HepG2 (cell line): ENCODE data around the gene ICAM2. TPM values are rescaled to one million over a fixed set of nuclear protein-coding genes. Genes with fewer than 3 reads are reported as not detected.

Experiments used
- ATAC-seq: fragments of 200-7000 bp; cut with Tn5 transposase; 3 replicates; pipeline ENCODE4 v1.9.1; 2020; ENCODE audit warnings: mild to moderate bottlenecking, moderate library complexity
- BruUV-seq: library from RNA; stranded (reverse); fragments of 400-500 nt; replicated peaks from 2 replicates; lab custom pipeline; 2021; lab: Mats Ljungman, UMichigan
- CTCF ChIA-PET: fragments of 300-600 bp; formaldehyde crosslinking; extraction: SDS; loops from one replicate; lab custom pipeline; 2021; ENCODE audit warnings: low total read pairs, inconsistent platforms, low intra/inter-chr PET ratio; lab: Yijun Ruan, JAX
- POLR2A ChIA-PET: fragments of 350-600 bp; sonication (Branson Sonifier 250); formaldehyde crosslinking; loops from one replicate; lab custom pipeline; 2020; ENCODE audit warnings: antibody characterized with exemption, inconsistent platforms; lab: Yijun Ruan, JAX
- DNase-seq: peaks from one replicate; pipeline ENCODE4 v3.0.0-alpha.2; 2015; ENCODE audit warnings: low spot score
- FAIRE-seq: peaks from 3 replicates; lab custom pipeline; 2011; peaks lifted over from hg19 to GRCh38; lab: Jason Lieb, UNC
- H2AFZ ChIP-seq: one replicate; pipeline ENCODE4 v1.6.1; 2011; ENCODE audit warnings: low read length, inconsistent platforms
- H3K27ac ChIP-seq: fragments of 300-600 bp; 3 replicates; pipeline ENCODE4 v1.8.0; 2011; ENCODE audit warnings: mixed run types, mild to moderate bottlenecking, mixed read lengths, low read length, inconsistent platforms; ENCODE audit not compliant: insufficient read depth; ENCODE audit errors: extremely low read length
- H3K27me3 ChIP-seq, 2 experiments: fragments of 200-600 bp in 1 of 2; 2 replicates in 1 of 2; 3 replicates in 1 of 2; pipeline versions ENCODE4 v1.6.0 to v1.8.0; 2011; ENCODE audit warnings: low read length in 2 of 2, mild to moderate bottlenecking in 2 of 2, moderate library complexity in 2 of 2, inconsistent platforms in 1 of 2; ENCODE audit not compliant: insufficient read depth in 2 of 2, control insufficient read depth in 1 of 2
- H3K36me3 ChIP-seq, 2 experiments: fragments of 200-600 bp in 1 of 2; replicated peaks in 1 of 2; 2 replicates in 1 of 2; 3 replicates in 1 of 2; pipeline versions ENCODE4 v1.5.1 to v1.8.0; 2011; ENCODE audit warnings: low read length in 2 of 2, inconsistent platforms in 1 of 2; ENCODE audit not compliant: insufficient read depth in 2 of 2, control insufficient read depth in 1 of 2
- H3K4me1 ChIP-seq: 2 replicates; pipeline ENCODE4 v1.5.1; 2012; ENCODE audit warnings: low read length, inconsistent platforms; ENCODE audit not compliant: insufficient read depth
- H3K4me2 ChIP-seq: 2 replicates; pipeline ENCODE4 v1.6.0; 2011; ENCODE audit warnings: low read depth, low read length, inconsistent platforms
- H3K4me3 ChIP-seq, 3 experiments: fragments of 200-600 bp in 1 of 3; sonication (generic), shearing (Covaris generic) in 1 of 3; replicated peaks in 1 of 3; 2 replicates each; pipeline ENCODE4 v1.5.1; 2011 to 2016; ENCODE audit warnings: low read length in 3 of 3, inconsistent platforms in 2 of 3, low read depth in 2 of 3, mild to moderate bottlenecking in 2 of 3, control low read depth in 1 of 3, mixed read lengths in 1 of 3; ENCODE audit not compliant: insufficient read depth in 1 of 3
- H3K79me2 ChIP-seq: one replicate; pipeline ENCODE4 v1.6.1; 2011; ENCODE audit warnings: low read length, inconsistent platforms; ENCODE audit not compliant: insufficient read depth
- H3K9ac ChIP-seq: 2 replicates; pipeline ENCODE4 v1.6.0; 2011; ENCODE audit warnings: mild to moderate bottlenecking, low read depth, low read length, inconsistent platforms; ENCODE audit not compliant: insufficient read depth
- H3K9me3 ChIP-seq: 2 replicates; pipeline ENCODE4 v1.5.1; 2012; ENCODE audit warnings: mild to moderate bottlenecking, low read length
- H4K20me1 ChIP-seq: 2 replicates; pipeline ENCODE4 v1.6.0; 2011; ENCODE audit warnings: inconsistent platforms, mild to moderate bottlenecking, low read length, moderate library complexity; ENCODE audit not compliant: insufficient read depth
- AGO2 ChIP-seq: fragments of 200-400 bp; formaldehyde crosslinking; optimal IDR thresholded peaks from 2 replicates; pipeline ENCODE3; 2017; ENCODE audit warnings: mild to moderate bottlenecking, low read depth, low read length, moderate library complexity
- MAF1 ChIP-seq: sonication (generic); formaldehyde crosslinking; IDR thresholded peaks from 2 replicates; pipeline ENCODE4 v1.5.0; 2020; ENCODE audit warnings: missing genetic modification reagents, borderline replicate concordance
- NFYB ChIP-seq: sonication (generic); formaldehyde crosslinking; IDR thresholded peaks from 2 replicates; pipeline ENCODE4 v1.4.0; 2020; ENCODE audit warnings: missing genetic modification reagents
- STAT5B ChIP-seq: sonication (generic); formaldehyde crosslinking; IDR thresholded peaks from 2 replicates; pipeline ENCODE4 v1.4.0; 2020; ENCODE audit warnings: missing genetic modification reagents
- TEF ChIP-seq: sonication (generic); formaldehyde crosslinking; IDR thresholded peaks from 2 replicates; pipeline ENCODE4 v1.5.0; 2020; ENCODE audit warnings: missing genetic modification reagents
- ZSCAN25 ChIP-seq: sonication (generic); formaldehyde crosslinking; IDR thresholded peaks from 2 replicates; pipeline ENCODE4 v1.8.0; 2022; ENCODE audit warnings: mild to moderate bottlenecking, missing genetic modification reagents
- WGBS: methylation state at CpG from one replicate; pipeline ENCODE4 v1.1.6; 2017; ENCODE audit warnings: low lambda C conversion rate; 5-methylcytosine and 5-hydroxymethylcytosine counted together
- in situ Hi-C: cut with HindIII; loops from 2 replicates; pipeline ENCODE4 v1.10.0; 2017; ENCODE audit warnings: low pct_unique_long_range_greater_than_20kb; ENCODE audit not compliant: extremely low pct_ligation_motif_present
- intact Hi-C: fragments of 100-400 bp; cut with micrococcal nuclease; formaldehyde crosslinking; loops from one replicate; pipeline ENCODE4 v1.10.0; 2022; ENCODE audit not compliant: unreplicated experiment
- polyA plus RNA-seq, 8 experiments: library from polyadenylated mRNA; depleted of rRNA in 3 of 8; stranded (reverse) in 7 of 8; unstranded in 1 of 8; fragments of >200 nt; fragmentation: Illumina TruSeq in 4 of 8; extraction: Trizol in 4 of 8; gene quantifications; 2 replicates each; pipeline versions ENCODE4 v1.2.1 to v1.2.3, GENCODE V29; 2011 to 2016; ENCODE audit warnings: low read depth in 4 of 8, missing spikeins in 1 of 8, mixed read lengths in 1 of 8; ENCODE audit not compliant: insufficient read depth in 1 of 8
- total RNA-seq, 5 experiments: library from RNA; depleted of rRNA; stranded (reverse); fragments of >200 nt; fragmentation: Illumina TruSeq; extraction: Trizol; gene quantifications; 2 replicates each; pipeline ENCODE4 v1.2.3, GENCODE V29; 2016; ENCODE audit warnings: low read depth in 1 of 5

ICAM2 gene
- total and polyA plus RNA-seq, 2 of the 13 experiments (the other 11 are each of a cell fraction or from before 2014, with no cell fraction given), result 10.9 to 20.8 TPM

GRCh38 chr17:64038331-64039105, 18.1 kb upstream of the ICAM2 start:
- in situ Hi-C loops (no loop called here), intact Hi-C loops (no loop called here)
- H3K79me2 ChIP-seq, result no peaks in the 10 kb centered on the region
- no peak overlapping the region for H3K27ac ChIP-seq
- no peaks in the 10 kb centered on the region for H4K20me1 ChIP-seq
- H2AFZ ChIP-seq, result no peak overlapping the region
- WGBS, result 88% methylated on average over 16 of the region's 16 CpGs
- POLR2A ChIA-PET, result no interaction called here
- no peaks in the 10 kb centered on the region for H3K9me3 ChIP-seq
- TF ChIP-seq AGO2 (peak; percentile 65), ZSCAN25 (CRISPR knock-in tag) (no peak), TEF (CRISPR knock-in tag) (no peak)
- DNase-seq (no peak), FAIRE-seq (no peak), ATAC-seq (no peak)
- H3K27me3 ChIP-seq, result no peaks in the 10 kb centered on the region
- no peak overlapping the region for H3K4me2 ChIP-seq
- H3K4me1 ChIP-seq, result no peaks in the 10 kb centered on the region
- H3K9ac ChIP-seq, result no peak overlapping the region
- H3K36me3 ChIP-seq, result peaks cover 4 to 13% of the 10 kb centered on the region in 2 experiments
- no peak overlapping the region for H3K4me3 ChIP-seq
- BruUV-seq, result no TSS peak
- CTCF ChIA-PET, result no interaction called here

- in situ Hi-C loops (no loop called here), intact Hi-C loops (no loop called here)
- Histone ChIP-seq H3K9ac (no peak overlapping the region), H3K36me3 (peaks cover 1 to 6% of the 10 kb centered on the region in 2 experiments; a peak in 4 of 5 replicates), H3K79me2 (no peaks in the 10 kb centered on the region), H2AFZ (no peak overlapping the region), H3K4me1 (no peaks in the 10 kb centered on the region), H3K4me3 (no peak overlapping the region), H4K20me1 (no peaks in the 10 kb centered on the region), H3K4me2 (no peak overlapping the region)
- ATAC-seq, result no peak
- DNase-seq, result no peak
- BruUV-seq, result no TSS peak
- CTCF ChIA-PET, result no interaction called here
- WGBS, result 92% methylated on average over 5 of the region's 5 CpGs
- FAIRE-seq, result no peak
- TF ChIP-seq NFYB (CRISPR knock-in tag), result peak; percentile 31; the same call in 1 of the 2 replicates
- TF ChIP-seq MAF1 (CRISPR knock-in tag), result no peak
- no peak for TF ChIP-seq STAT5B (CRISPR knock-in tag)
- TF ChIP-seq, all 625 proteins: peak for 1
- Histone ChIP-seq H3K27me3 (no peaks in the 10 kb centered on the region), H3K27ac (no peak overlapping the region), H3K9me3 (no peaks in the 10 kb centered on the region)
- POLR2A ChIA-PET, result no interaction called here
These were observed 17.4 kb upstream of the ICAM2 start for GRCh38 chr17:64037802-64038201.
